Trophoblast cell (in vitro differentiated cells and primary cell): ENCODE measurements around the gene MSH3.
"Not testable (repeated sequence)": the region's sequence is repeated elsewhere in the genome, so short reads cannot be mapped to it uniquely, and the experiment has no call there.

ENCODE experiments used
- DNase-seq, 2 donors: peaks; one replicate each; pipeline ENCODE4 v3.0.0-alpha.2; 2016
- H2AFZ ChIP-seq: 2 replicates; pipeline ENCODE4 v1.6.1; 2013; ENCODE audit warnings: low read length, moderate library complexity, mild to moderate bottlenecking; ENCODE audit not compliant: insufficient read depth, poor library complexity
- H2AK5ac ChIP-seq: 2 replicates; pipeline ENCODE4 v1.6.1; 2013; ENCODE audit warnings: mild to moderate bottlenecking, low read length
- H2BK120ac ChIP-seq: 2 replicates; pipeline ENCODE4 v1.6.1; 2013; ENCODE audit warnings: low read length, mild to moderate bottlenecking, moderate library complexity; ENCODE audit not compliant: insufficient read depth, poor library complexity
- H2BK12ac ChIP-seq: 2 replicates; pipeline ENCODE4 v1.6.1; 2013; ENCODE audit warnings: mild to moderate bottlenecking, low read length, moderate library complexity
- H2BK5ac ChIP-seq: 2 replicates; pipeline ENCODE4 v1.6.1; 2013; ENCODE audit warnings: low read length, low read depth, moderate library complexity, mild to moderate bottlenecking; ENCODE audit not compliant: poor library complexity
- H3K14ac ChIP-seq: 2 replicates; pipeline ENCODE4 v1.6.1; 2013; ENCODE audit warnings: mild to moderate bottlenecking, low read length
- H3K18ac ChIP-seq: 2 replicates; pipeline ENCODE4 v1.6.1; 2013; ENCODE audit warnings: mild to moderate bottlenecking, low read length
- H3K23ac ChIP-seq: 2 replicates; pipeline ENCODE4 v1.6.1; 2013; ENCODE audit warnings: low read length
- H3K27ac ChIP-seq: 2 replicates; pipeline ENCODE4 v1.5.1; 2013; ENCODE audit warnings: low read depth, mild to moderate bottlenecking, inconsistent platforms, low read length, moderate library complexity
- H3K27me3 ChIP-seq: 2 replicates; pipeline ENCODE4 v1.6.1; 2013; ENCODE audit warnings: inconsistent platforms, mild to moderate bottlenecking, low read length, moderate library complexity; ENCODE audit not compliant: insufficient read depth
- H3K36me3 ChIP-seq, 2 experiments: 1 replicate in 1 of 2; 2 replicates in 1 of 2; pipeline ENCODE4 v1.6.1; 2013; ENCODE audit warnings: low read length in 2 of 2, mild to moderate bottlenecking in 2 of 2, moderate library complexity in 1 of 2; ENCODE audit not compliant: insufficient read depth in 2 of 2, control insufficient read depth in 1 of 2
- H3K4ac ChIP-seq: 2 replicates; pipeline ENCODE4 v1.6.1; 2013; ENCODE audit warnings: low read depth, mild to moderate bottlenecking, low read length, moderate library complexity
- H3K4me1 ChIP-seq, 2 experiments: 1 replicate in 1 of 2; 2 replicates in 1 of 2; pipeline ENCODE4 v1.6.1; 2013; ENCODE audit warnings: low read length in 2 of 2, mild to moderate bottlenecking in 2 of 2, moderate library complexity in 1 of 2; ENCODE audit not compliant: insufficient read depth in 2 of 2, control insufficient read depth in 1 of 2
- H3K4me2 ChIP-seq: 2 replicates; pipeline ENCODE4 v1.6.1; 2013; ENCODE audit warnings: inconsistent platforms, mild to moderate bottlenecking, low read length, moderate library complexity
- H3K4me3 ChIP-seq: 2 replicates; pipeline ENCODE4 v1.5.1; 2013; ENCODE audit warnings: mild to moderate bottlenecking, low read depth, low read length, inconsistent platforms
- H3K79me1 ChIP-seq: one replicate; pipeline ENCODE4 v1.6.1; 2013; ENCODE audit warnings: low read length
- H3K79me2 ChIP-seq: 2 replicates; pipeline ENCODE4 v1.6.1; 2013; ENCODE audit warnings: low read length, mild to moderate bottlenecking; ENCODE audit not compliant: control insufficient read depth, insufficient read depth, poor library complexity
- H3K9ac ChIP-seq: 2 replicates; pipeline ENCODE4 v1.6.1; 2013; ENCODE audit warnings: mild to moderate bottlenecking, low read length
- H3K9me3 ChIP-seq: 2 replicates; pipeline ENCODE4 v1.6.1; 2013; ENCODE audit warnings: low read depth, mild to moderate bottlenecking, control low read depth, inconsistent platforms, low read length; ENCODE audit not compliant: insufficient read depth
- H4K12ac ChIP-seq: 2 replicates; pipeline ENCODE4 v1.6.1; 2013; ENCODE audit warnings: low read depth, mild to moderate bottlenecking, low read length, moderate library complexity
- H4K8ac ChIP-seq: 2 replicates; pipeline ENCODE4 v1.6.1; 2013; ENCODE audit warnings: low read depth, mild to moderate bottlenecking, low read length, moderate library complexity
- H4K91ac ChIP-seq: one replicate; pipeline ENCODE4 v1.6.1; 2013; ENCODE audit warnings: low read depth, mild to moderate bottlenecking, low read length, moderate library complexity
- WGBS: extraction: QIAGEN DNeasy Blood & Tissue Kit; methylation state at CpG from one replicate; pipeline ENCODE4 v1.1.7; 2013; ENCODE audit warnings: missing lambda C conversion rate; ENCODE audit not compliant: insufficient read length, insufficient coverage; ENCODE audit errors: extremely low coverage; 5-methylcytosine and 5-hydroxymethylcytosine counted together

Gene MSH3

GRCh38 chr5:80816590-80816989 is 162.1 kb downstream of the MSH3 start:
- Histone ChIP-seq H3K4me2 (no peak overlapping the region), H3K9me3 (peaks cover 2% of the 10 kb centered on the region), H3K27me3 (no peaks in the 10 kb centered on the region), H3K27ac (no peak overlapping the region), H2BK5ac (no peak overlapping the region), H4K12ac (no peak overlapping the region), H4K91ac (no peak overlapping the region), H3K9ac (no peak overlapping the region), H3K36me3 (peaks cover 0 to 3% of the 10 kb centered on the region in 2 experiments), H2AK5ac (no peak overlapping the region), H3K14ac (no peak overlapping the region), H3K23ac (no peak overlapping the region), H3K79me2 (no peaks in the 10 kb centered on the region), H2BK120ac (no peak overlapping the region), H3K79me1 (no peaks in the 10 kb centered on the region), H2AFZ (no peak overlapping the region), H4K8ac (no peak overlapping the region), H3K4me3 (no peak overlapping the region), H3K4me1 (no peaks in the 10 kb centered on the region), H3K18ac (no peak overlapping the region), H3K4ac (no peak overlapping the region), H2BK12ac (no peak overlapping the region)
- no CpG with 5 or more reads among the region's 3 CpGs for WGBS
- no peak for DNase-seq

GRCh38 chr5:80820685-80821084 is 166.2 kb downstream of the MSH3 start:
- Histone ChIP-seq H3K36me3 (no peaks in the 10 kb centered on the region), H3K4me2 (no peak overlapping the region), H2BK5ac (no peak overlapping the region), H3K79me2 (no peaks in the 10 kb centered on the region), H4K12ac (no peak overlapping the region), H3K4ac (no peak overlapping the region), H2BK120ac (no peak overlapping the region), H3K23ac (no peak overlapping the region), H4K91ac (no peak overlapping the region), H3K18ac (no peak overlapping the region), H3K79me1 (no peaks in the 10 kb centered on the region), H3K4me1 (no peaks in the 10 kb centered on the region), H4K8ac (no peak overlapping the region), H2AFZ (no peak overlapping the region), H2AK5ac (no peak overlapping the region), H3K27ac (no peak overlapping the region), H3K9me3 (peaks cover 1% of the 10 kb centered on the region), H3K14ac (no peak overlapping the region), H3K9ac (no peak overlapping the region), H3K27me3 (no peaks in the 10 kb centered on the region), H2BK12ac (no peak overlapping the region), H3K4me3 (no peak overlapping the region)
- no peak for DNase-seq
- no CpG with 5 or more reads among the region's 3 CpGs for WGBS

- Histone ChIP-seq H3K14ac (no peak overlapping the region), H4K91ac (no peak overlapping the region), H3K4ac (no peak overlapping the region), H3K23ac (no peak overlapping the region), H4K8ac (no peak overlapping the region), H2BK12ac (no peak overlapping the region), H2AFZ (no peak overlapping the region), H3K9me3 (peaks cover 1% of the 10 kb centered on the region), H3K27me3 (no peaks in the 10 kb centered on the region), H3K18ac (no peak overlapping the region), H3K4me1 (no peaks in the 10 kb centered on the region), H2AK5ac (no peak overlapping the region), H3K9ac (no peak overlapping the region), H3K4me3 (no peak overlapping the region), H2BK120ac (no peak overlapping the region), H3K36me3 (no peaks in the 10 kb centered on the region), H3K79me2 (no peaks in the 10 kb centered on the region), H2BK5ac (no peak overlapping the region), H3K79me1 (no peaks in the 10 kb centered on the region), H3K4me2 (no peak overlapping the region), H4K12ac (no peak overlapping the region), H3K27ac (no peak overlapping the region)
- WGBS: no CpG with 5 or more reads among the region's 1 CpG
- no peak for DNase-seq
Observed at GRCh38 chr5:80822640-80823039, 168.2 kb downstream of the MSH3 start.

- H2BK5ac ChIP-seq, H3K4me1 ChIP-seq, H3K36me3 ChIP-seq, H3K9me3 ChIP-seq, H3K23ac ChIP-seq, H4K8ac ChIP-seq, H2BK12ac ChIP-seq, H3K14ac ChIP-seq, H3K4ac ChIP-seq, H3K27ac ChIP-seq, H3K4me2 ChIP-seq, H4K12ac ChIP-seq, H2BK120ac ChIP-seq, H3K27me3 ChIP-seq, H4K91ac ChIP-seq, H3K18ac ChIP-seq, H3K79me1 ChIP-seq, H3K4me3 ChIP-seq, H2AFZ ChIP-seq, H2AK5ac ChIP-seq, DNase-seq, H3K9ac ChIP-seq, H3K79me2 ChIP-seq: not testable (repeated sequence)
- no CpG with 5 or more reads among the region's 22 CpGs for WGBS
Observed at GRCh38 chr5:80824159-80824558, 169.7 kb downstream of the MSH3 start.
